Right renal pelvis (tissue), 4 donors: ENCODE measurements around the gene TRHDE. TPM values are rescaled to one million over a fixed set of nuclear protein-coding genes. Genes with fewer than 3 reads are reported as not detected.
"Not testable (repeated sequence)": the region's sequence is repeated elsewhere in the genome, so short reads cannot be mapped to it uniquely, and the experiment has no call there.

Experiments used
- DNase-seq, 4 donors: peaks; one replicate each; pipeline ENCODE4 v3.0.0-alpha.2; 2013; ENCODE audit warnings: low read depth in 4 of 4, low spot score in 3 of 4, missing footprints in 1 of 4
- polyA plus RNA-seq, 4 donors: library from polyadenylated mRNA; unstranded; fragments of 120-200 nt; gene quantifications; one replicate each; pipeline ENCODE4 v1.2.1, GENCODE V29; 2013; ENCODE audit not compliant: insufficient read length in 4 of 4

Gene TRHDE
- polyA plus RNA-seq, 4 donors = 26.4 to 29.4 (median 28.0) TPM

DNA sequence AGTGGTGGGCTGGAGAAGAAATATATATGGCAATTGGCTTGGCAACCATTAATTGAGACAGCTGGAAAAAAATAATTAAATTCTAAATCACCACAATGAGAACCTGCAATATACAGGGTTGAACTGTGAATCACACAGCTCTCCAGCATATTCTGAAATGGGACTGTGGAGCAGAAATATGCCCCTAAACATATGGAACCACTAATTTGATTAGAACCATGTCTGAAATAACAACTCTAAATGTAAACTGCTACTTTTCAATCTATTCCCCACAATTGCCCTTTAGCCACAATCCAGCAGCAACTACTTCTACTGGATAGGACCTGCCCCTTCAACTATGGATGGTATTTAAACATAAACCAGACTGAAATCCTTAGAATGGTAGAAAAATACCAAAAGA, 330.4 kb downstream of the TRHDE start:
- no peak for DNase-seq

DNA sequence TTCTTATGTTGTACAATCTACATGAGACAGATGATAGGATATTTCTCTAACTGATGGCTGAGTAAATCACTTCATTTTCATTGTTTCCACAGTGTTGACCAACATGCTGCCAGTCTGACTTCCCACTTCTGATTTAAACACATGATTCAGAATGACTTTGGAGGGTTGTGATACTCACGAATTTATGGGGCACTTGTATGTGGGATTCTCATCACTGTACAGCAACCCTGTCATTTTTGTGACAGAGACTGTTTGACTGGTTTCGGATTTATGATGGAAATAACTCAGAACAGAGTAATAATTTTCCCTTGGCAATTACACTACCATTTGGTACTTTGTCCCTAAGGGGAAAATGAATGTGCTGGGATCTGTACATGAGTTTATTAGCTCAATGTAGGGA, 333.8 kb downstream of the TRHDE start:
- no peak for DNase-seq

DNA sequence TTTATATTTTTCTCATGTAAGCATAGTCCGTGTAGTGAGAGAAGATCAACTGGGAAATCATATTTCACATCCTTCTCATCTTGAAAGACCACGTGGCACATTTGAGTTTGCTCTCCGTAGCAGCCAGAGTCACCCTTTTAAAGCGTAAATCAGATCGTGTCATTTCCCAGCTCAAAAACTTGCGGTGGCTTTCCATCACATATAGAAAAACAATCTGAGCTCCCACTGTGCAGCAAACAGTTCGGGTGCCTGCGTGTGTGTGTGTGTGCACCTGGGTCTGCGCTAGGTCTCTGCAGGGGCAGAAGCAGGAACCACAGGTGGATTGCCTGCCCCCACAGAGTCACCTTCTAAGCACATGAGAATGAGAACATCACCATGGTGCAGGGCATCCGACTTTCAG, 338.2 kb downstream of the TRHDE start:
- DNase-seq = no peak

DNA sequence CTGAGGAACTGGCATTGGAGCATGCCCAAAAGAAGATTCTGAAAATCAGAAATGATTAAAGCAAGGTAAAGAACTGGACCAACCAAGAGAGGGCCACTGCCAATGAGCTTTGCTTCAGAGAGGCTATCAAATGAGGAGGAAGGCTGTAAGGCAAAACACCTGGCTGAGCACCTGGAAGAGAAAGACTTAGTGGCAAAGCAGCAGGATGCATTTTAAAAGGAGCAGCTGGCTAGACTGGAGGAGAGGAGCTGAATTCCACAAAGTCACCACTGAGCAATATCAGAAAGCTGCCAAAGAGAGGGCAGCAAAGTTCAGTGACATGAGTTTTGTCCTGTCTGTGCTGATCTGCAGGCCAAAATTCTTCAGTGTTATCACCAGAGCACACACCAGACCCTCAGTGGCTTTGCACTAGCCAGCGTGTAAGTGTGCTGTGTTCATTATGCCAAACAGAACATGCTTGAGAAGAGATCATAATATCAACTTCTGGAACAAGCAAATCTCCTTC, 338.7 kb downstream of the TRHDE start:
- DNase-seq = no peak

DNA sequence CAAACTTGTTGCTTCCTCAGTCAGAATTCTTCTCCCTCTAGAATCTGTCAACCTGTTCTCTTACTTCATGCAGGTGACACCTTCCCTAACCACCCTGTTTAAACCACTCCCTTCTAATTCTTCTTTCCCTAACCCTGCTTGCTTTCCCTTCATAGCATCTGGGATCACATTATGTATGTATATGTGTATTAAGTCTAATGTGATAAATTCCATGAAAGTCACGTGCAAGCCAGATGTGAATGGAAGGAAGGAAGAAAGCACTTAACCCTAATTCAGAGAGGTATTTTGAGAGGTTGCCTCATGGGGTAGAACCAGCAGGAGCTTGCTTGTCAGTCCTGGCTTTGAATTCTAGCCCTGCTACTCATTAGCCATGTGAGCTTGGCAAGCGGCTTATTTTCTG, 340.0 kb downstream of the TRHDE start:
- DNase-seq = no peak

DNA sequence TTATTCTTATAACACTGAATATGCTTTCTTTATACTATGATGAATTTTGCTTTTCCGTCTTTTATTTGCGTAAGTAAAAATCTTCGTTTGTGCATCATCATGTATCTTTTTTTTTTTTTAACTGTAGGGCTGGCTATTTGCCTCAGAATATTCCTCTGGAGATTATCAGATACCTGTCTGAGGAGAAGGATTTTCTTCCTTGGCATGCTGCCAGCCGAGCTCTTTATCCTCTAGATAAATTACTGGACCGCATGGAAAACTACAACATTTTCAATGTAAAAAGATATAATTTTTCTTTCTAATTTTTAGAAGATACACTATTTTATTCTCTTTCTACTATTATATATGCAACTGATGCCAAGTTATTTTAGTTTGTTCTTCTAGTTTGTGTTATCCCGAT, 346.6 kb downstream of the TRHDE start:
- DNase-seq = no peak

DNA sequence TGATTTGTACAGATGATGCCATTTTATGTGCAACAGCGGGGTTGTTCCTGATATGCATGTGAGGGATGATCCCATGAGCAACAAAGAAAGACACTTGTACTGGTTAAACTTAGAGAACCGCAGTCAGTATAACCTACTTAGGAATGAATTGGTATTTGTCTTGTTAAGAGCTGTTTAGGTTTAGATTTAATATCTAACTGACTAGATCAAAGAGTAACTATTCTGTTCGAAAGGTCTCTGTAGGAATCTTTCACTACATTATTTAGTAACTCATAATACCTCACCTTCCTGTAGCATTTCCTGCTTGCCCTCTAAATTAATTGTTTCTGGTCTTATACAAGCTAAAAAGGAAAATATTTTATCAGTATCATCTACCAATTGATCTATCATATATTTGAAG, 350.4 kb downstream of the TRHDE start:
- DNase-seq = peak in 1 of 4 donors; percentile 8

DNA sequence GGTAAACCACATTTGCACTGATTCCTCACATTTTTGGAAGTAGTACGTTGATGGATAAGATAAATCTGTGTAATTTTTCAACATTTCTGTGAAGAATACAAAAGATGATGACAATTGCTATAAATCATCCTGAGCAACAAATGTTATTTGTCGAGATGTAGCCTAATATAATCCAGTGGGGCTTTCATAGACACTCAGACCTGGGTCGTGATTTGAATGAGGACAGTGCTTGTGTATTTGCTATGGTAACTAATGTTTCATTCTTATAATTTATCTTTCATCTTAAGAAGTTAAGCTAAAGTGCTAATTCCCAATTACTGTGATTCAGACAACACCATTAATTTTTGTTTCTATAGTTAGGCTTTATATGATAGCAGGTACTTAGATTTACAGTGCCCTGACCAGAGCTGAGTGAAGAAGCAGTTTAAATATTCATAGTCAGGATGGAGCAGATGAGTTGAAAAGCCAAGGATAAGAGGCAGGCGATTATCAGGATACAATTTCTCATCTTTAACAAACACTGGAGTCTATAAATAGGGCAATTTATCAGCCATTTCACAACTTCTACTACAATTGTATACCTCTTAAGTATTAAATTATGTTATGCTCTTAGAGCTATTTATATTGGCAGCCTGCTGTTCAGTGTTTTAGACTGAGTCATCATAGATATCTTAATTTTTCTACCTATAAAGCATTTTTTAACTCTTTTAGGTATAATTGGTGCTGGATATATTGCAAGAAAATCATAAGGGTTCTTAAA, 359.9 kb downstream of the TRHDE start:
- no peak for DNase-seq

DNA sequence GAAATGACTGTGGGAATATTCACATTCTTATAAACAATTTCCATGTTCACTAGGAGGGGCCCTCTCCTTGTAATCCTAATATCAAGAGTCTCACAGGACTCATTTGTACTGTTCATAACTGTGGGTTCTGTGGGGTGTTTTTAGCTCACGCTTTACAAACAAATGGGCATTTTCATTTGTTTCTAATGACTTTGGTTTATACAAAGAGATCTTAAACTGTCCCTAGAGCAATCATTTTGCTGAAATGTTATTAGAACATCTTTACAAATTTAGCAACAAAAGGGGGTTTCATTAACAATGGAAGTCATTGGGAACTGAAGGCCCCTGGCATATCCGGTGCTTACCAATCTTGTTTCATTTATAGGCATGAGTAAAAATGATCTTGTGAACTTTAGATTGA, 370.5 kb downstream of the TRHDE start:
- no peak for DNase-seq

DNA sequence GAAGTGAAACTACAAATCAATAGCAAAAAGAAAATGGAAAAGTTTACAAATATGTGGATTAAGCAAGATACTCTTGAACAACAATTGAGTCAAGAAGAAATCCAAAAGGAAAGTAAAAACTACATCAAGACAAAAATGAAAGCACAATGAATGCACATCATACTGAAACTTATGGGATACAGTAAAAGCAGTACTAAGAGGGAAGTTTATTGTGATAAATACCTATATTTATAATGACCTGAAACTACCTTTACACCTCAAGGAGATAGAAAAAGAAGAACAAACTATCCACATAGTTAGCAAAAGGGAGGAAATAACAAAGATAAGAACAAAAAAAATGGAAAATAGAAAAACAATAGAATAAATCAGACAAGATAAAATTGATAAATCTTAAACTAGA, 375.0 kb downstream of the TRHDE start:
- DNase-seq = no peak

DNA sequence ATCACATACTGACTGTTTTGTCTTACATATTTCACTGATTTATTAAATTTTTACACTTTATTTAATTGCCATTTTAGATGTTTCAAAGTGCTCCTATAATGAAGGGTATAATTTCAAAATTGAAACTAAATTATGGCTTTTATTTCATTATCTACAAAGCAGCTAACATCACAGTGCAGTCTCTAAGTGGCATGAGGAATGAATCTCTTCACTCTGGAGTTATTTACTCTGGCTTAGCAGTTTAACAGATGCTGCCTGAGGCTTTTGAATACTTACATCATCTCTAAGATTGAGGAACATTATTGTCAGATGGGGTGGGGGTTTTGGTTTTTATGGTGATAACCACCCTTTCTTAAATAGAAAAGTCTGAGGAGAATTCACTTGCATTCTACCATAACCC, 386.4 kb downstream of the TRHDE start:
- DNase-seq = no peak

DNA sequence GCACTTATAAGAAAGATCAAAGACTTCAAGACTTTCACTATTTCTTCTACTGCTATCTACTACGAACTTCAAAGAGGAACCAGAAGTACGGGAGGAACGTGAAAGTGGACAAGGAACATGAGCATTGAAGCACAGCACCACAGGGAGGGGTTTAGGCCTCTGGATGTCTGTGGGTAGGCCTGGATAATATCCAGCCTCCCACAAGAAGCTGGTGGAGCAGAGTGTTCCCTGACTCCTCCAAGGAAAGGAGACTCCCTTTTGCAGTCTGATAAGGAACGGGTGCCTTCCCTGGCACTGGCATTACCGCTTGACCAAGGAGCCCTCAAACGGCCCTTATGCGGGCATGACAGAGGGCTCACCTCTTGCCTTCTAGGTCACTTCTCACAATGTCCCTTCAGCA, 388.0 kb downstream of the TRHDE start:
- DNase-seq = not testable (repeated sequence)

DNA sequence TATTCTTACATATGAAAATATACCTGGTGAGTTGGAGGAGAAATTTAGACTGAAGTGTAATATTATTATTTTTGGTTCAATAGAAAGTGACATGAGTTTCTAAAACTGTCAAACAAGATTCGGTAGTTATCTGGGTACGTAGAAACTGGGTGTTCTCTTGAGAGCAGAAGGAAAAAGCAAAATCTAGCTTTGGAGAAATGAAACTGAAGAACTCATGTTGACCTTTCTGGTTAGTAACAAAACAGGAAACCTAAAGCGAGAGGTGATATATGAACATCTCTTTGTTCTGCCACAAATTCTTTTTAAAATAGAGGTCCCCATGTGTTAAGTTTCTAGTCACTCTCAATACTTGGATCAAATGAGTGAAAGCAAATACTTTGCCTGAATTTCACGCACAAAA, 401.7 kb downstream of the TRHDE start:
- DNase-seq = no peak

DNA sequence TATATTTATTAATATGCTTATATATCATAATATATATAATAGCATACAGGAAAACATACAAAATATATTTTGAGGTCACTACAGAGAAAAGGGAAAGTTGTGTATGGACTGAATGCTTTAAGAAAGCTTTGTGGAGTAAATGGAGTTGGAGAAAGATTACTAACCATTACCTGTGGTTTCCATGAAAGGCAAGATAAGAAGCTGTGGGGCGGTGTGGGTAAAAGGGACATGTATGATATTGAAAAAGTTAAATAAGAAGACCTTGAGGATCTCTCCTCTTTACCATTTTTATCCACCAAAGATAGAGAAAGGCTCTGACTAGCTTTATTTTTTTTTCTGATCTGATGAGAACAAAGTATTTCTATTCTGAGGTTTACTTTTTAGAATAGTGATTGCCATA, 404.4 kb downstream of the TRHDE start:
- DNase-seq = no peak

DNA sequence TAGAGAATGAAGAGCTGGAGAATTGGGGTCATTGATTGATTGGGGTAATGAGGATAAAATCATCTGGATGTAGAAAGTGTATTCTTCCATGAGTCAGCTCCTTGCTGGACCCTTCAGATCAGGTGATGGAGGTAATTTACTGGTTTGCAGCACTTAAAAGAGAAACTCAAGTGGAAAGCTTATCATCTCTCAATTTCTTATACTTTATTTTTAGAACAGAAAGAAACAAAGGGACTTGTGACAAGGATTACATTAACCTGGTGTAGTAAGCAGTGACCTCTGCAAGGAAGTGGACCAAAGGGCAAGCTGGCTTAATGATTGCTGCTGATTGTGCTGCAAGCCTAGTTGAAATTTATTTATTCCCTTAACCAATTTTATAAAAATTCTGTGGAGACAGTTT, 405.0 kb downstream of the TRHDE start:
- DNase-seq = no peak

DNA sequence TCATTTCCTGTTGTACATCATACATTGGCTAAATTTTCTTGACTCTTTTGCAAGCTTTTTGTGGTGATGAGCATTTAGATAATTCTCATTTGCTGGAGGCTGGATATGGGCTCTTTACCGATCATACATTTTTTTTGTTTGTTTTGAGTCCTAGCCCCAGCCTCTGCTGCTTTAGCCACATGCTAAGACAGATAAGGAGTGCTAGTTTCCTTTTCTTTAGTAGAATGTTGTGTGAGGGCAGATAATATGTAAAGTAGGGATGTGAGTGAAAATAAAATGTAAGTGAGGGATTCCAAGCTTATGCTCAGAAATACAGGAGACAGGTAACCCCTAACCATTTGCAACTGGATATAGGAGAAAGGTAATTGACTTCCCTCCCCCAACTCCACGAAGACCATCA, 405.7 kb downstream of the TRHDE start:
- no peak for DNase-seq

DNA sequence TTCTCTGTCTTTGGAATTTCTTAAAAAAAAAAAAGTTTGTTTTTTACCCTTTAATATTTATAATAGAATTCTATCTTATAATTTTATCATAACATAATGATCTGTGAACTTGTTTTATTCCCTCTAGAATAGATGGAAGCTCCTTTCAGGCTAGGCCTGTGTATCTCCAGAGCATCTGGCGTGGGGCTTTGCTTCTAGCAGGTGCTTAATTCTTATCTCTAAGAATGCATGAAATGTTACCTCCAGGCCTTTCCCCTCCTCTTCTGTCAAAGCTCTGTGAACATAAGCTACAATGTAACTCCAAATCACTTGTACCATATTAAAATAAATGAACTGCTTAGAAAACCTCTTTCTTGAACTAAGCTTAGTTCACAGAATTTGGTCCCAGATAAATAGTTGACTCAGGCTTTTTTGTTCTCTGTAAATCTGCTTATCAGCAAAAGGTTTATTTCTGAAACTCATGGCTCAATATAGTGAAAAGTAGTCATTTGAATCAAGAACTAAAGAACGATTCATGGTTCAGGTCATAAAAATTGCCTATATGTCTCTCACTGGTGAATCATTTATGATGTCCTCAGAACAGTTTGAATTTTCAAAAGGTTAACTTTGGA, 407.1 kb downstream of the TRHDE start:
- DNase-seq = no peak

DNA sequence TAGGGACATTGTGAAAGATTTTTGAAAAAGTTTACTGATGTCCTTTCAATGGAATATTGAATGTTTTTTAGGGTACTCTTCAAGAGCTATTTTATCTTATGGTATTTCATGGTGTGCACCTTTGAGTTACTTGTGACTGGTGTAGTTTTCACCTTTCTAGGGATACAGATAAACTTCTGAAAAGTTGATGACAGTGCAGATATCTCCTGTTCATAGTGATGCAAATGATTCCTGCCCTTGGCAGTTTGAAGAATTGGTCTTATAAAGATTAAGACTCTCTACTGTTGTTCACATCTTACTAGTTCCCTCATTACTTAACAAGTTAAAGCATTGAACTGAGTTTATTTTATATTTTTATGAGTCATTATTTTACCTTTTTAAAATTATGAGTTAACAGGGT, 408.9 kb downstream of the TRHDE start:
- no peak for DNase-seq

DNA sequence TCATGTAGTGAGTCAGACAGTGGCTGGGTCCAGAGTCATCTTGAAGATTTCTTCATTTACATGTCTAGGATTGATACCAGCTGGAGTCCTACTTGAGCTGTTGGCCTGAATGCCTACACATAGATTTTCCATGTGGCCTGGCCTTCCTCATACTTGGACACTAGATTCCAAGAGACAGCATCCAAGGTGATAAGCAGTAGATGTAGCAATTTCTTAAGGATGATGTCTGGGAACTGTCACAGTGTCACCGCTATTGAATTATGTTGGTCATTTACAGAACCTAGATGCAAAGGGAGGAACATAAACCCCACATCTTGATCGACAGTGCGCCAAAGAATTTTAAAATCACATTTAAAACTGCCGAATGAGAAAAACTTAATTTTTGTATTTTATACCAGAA, 412.3 kb downstream of the TRHDE start:
- DNase-seq = no peak

DNA sequence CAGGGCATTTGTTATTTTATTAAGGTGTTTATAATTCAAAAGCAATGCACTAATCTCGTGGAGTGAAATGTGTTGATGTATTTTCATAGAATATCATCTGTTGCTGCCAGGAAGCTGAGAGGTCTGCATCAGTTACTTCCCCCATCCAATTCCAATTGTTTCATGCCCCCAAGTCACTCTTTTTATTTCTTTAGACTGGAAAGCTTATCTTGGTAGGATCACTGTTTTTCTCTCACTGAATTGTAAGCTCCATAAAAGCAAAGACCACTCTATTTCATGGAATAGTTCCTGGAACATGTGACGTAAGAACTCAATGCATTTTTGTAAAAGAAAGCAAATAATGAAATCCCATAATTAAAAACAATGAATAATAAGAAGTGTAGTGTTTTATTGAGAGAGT, 420.2 kb downstream of the TRHDE start:
- no peak for DNase-seq

DNA sequence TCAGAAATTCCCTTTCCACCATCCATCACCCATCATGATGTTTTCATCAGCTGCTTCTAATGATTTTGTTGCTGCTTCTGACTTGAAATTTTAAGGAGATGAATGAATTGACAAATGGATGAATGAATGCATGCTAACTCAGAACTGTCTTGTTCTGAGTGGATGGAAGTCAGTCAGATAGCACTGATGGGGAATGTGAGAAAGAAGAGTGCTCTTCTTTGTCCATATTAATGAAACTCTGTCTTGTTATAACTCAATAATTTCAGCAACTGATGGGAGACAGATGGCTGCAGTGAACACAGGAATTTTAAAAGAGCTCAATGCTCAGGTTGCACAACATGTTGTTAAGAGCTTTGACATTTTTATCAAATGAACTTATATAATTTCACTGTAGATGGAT, 422.0 kb downstream of the TRHDE start:
- DNase-seq = no peak

DNA sequence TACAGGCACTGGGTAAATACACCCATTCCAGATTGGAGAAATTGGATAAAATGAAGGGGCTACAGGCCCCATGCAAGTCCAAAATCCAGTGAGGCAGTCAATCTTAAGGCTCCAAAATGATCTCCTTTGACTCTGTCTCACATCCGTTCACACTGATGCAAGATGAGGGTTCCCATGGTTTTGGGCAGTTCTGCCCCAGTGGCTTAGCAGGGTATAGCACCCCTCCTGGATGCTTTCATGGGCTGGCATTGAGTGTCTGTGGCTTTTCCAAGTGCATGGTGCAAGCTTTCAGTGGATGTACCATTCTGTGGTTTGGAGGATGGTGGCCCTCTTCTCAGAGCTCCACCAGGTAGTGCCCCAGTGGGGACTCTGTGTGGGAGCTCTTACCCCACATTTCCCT, 427.2 kb downstream of the TRHDE start:
- DNase-seq = no peak
